ENCODE measurements around the gene MPP2.
"Not testable (repeated sequence)": the region's sequence is repeated elsewhere in the genome, so short reads cannot be mapped to it uniquely, and the experiment has no call there.

MPP2 gene, protein sequence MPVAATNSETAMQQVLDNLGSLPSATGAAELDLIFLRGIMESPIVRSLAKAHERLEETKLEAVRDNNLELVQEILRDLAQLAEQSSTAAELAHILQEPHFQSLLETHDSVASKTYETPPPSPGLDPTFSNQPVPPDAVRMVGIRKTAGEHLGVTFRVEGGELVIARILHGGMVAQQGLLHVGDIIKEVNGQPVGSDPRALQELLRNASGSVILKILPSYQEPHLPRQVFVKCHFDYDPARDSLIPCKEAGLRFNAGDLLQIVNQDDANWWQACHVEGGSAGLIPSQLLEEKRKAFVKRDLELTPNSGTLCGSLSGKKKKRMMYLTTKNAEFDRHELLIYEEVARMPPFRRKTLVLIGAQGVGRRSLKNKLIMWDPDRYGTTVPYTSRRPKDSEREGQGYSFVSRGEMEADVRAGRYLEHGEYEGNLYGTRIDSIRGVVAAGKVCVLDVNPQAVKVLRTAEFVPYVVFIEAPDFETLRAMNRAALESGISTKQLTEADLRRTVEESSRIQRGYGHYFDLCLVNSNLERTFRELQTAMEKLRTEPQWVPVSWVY

DNA sequence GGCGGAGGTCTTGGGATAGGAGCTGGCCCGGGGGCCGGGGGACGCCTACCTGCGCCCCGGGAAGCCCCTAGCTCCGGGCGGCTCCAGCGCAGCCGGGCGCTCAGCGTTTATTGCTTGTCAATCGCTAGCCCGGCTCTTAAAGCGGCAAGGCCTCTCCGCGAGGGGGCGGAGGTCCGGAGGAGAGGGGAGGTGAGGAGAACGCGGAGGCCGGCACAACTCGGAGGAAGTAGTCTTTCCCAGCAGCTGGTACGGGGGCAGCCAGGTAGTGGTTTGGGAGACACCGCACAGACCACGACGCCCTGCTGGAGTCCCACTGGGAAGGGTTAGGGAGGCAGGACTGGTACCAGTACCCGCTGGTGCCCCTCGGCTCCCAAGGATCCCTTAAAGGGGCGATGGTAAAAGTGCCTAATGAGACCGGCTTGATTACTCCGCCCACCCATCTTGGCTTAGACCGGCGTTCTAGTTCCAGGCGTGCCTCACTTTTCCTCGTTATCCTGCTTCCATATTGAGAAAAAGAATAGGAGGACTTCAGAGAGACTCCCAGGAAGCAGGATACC is at the start of gene MPP2:
MPP2 (minus strand) TSS at position 112 of the 557 bp plus-strand sequence. CDS start 3,076 bp downstream, outside the sequence.
- peak; percentile 57 for DNase-seq

DNA sequence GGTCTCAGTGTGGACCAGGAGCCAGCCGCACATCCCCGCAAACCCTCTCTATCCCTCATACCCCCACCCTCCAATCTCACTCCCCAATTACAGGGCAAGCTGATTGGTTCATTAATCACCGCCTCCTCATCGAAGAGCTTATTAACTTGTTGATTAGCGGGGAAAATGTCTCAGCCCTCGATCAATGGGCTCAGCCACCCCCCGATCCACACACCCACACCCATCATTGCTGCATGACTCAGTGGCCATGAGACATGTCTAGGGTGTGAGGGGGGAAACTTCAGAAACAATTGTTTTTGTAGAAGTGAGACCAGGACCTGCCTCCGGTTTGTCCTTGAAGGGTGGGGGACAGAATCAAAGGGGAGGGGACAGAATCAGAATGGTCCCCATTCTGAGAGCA is 48.9 kb upstream of the MPP2 start:
- no peak for DNase-seq

DNA sequence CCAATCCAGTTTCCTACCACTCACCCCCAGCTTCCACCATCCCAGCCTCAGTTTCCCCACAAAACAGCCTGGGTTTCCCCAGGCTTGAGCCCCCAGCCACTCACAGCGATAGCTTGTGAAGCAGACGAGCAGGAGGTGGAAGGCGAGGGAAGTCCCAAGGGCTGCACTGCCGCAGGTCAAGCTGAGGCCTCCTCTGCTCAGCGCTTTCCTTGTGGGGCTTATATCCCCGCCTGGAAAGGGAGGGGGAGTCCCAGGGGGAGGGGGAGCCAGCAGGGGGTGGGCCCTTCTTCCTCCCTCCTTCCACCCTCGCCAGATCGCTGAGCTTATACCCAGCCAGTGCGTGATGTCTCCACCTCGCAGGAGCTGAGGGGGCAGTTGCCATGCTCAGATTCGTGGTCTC is 46.4 kb upstream of the MPP2 start, which contains the start of gene PYY:
PYY (minus strand) TSS at position 195 of the 400 bp plus-strand sequence. CDS start 457 bp downstream, outside the sequence.
- DNase-seq: no peak

DNA sequence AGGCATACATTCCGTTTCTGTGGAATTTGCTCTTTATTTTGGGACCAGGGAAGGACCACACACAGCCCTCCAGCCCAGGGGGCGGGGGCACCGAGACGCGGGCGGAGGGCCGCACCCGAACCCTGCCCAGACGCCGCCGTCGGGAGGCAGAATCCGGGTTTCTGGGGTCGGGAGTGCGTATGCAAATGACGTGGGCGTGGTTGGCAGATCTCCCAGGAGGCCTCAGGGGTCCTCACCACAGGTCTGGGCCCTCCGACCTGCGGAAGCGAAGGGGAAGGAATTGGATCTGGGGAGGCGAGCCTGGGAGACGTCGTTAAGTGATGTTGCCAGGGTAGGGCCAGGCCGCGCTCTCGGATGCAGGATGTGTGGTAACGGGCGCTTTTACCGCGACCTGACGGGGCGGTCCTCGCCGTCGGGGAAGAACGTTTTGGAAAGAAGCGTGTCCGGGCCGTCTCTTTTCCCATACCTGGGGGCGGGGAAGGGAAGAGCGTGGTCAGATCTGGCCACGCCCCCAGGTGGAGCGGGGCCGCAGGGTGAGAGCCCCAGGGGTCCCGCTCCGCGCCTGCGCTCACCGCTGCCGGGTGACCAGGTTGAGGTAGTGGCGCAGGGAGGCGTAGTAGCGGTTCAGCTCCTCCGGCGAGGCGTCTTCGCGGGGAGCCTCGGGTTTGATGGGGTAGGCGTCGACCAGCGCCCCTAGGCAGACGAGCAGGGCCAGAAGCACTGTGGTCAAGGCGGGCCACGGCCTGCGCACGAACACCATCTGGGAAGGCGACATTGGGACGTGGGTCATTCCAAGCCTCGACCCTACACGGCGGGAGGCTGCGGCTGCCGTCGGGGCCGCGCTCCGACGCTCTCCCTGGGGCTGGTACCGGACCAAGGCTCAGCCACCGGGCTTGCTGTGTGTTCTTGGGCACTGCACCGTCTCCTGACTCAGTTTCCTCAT is 45.7 kb upstream of the MPP2 start:
- no peak for DNase-seq

DNA sequence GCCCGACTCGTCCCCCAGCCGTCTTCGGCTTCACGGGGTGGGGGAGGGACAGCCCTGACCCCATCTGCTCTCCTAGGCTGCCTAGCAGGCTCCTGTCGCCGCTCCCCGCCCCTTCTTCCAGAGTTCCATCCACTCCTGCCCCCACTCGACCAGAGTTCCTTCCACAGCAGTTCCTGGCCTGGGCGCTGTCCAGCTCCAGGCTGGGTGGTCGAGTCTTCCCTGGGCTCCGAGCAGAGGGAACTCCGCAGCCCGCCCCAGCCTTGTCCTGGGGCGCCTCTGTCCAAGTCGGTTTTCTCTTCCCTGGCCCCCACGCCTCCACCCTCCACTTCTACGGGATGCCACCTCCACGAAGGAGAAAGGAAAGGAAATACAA is 45.0 kb upstream of the MPP2 start:
- DNase-seq: no peak

DNA sequence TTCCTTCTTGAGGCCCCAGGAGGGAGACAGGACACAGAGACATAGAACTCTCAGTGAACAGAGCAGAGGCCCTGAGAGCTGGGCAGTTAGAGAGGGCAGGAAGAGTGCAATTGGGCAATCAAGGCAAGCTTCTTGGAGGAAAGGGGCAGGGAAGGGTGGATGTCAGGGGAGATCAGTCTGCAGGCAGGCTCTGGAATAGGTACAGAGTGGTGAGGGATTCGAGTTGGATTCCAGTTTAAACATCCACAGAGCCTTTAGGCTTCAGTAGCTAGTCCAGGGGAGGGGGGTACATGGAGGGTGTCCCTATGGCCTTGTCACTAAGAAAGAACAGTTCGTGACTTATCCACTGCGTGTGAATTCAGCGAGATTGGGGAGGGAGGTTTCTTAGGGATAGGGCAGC is 44.4 kb upstream of the MPP2 start:
- no peak for DNase-seq

DNA sequence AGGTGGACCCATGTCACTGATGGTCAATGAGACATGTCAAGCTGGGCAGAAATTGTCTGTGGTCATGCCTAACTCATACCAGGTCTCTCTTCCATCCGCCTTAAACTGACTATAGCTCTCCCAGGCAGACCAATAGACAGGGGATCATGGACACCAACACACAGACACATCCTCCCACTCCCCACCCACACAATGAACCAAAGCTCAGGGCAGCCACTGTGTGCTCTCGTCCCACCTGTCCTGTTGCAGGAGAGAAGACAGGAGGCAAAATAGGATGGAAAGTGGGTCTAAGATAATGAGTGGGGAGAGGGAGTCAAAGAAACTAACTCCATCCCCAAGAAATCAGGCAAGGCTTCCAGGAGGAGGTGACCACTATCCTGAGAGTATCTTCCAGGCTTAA is 43.2 kb upstream of the MPP2 start:
- DNase-seq: no peak

DNA sequence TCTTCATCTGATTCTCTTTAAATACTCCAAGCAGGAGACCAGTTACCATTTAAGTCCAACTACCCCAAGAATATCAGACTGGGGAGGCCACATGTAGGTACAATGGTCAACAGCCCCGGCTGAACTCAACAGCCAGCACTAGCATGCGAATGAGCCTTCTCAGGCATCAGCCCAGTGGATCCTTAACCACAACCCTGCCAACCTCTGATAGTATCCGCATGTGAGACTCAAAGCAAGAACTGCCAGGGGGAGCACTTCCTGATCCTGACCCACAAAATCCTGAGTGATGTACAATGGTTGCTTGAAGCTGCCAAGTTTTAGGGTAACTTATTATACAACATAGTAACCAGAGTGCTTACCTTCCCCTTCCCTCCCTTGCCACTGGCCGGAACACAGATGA is 42.4 kb upstream of the MPP2 start:
- DNase-seq: no peak

DNA sequence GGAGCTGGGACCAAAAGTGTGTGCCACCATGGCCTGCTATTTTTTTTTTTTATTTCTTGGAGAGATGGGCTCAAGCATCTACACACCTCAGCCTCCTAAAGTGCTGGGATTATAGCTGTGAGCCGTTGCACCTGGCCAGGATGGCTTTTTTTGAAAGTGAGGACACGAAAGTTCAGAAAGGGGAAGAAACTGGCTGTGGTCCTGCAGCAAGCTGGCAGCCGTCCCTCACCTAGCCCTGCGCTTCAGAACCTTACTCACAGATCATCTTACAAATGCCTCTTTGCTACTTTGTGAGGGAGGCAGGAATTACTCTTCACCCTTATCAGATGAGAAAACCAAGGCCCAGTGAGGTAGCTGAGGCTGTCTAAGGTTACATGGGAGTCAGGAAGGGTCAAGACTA is 39.4 kb upstream of the MPP2 start:
- no peak for DNase-seq

DNA sequence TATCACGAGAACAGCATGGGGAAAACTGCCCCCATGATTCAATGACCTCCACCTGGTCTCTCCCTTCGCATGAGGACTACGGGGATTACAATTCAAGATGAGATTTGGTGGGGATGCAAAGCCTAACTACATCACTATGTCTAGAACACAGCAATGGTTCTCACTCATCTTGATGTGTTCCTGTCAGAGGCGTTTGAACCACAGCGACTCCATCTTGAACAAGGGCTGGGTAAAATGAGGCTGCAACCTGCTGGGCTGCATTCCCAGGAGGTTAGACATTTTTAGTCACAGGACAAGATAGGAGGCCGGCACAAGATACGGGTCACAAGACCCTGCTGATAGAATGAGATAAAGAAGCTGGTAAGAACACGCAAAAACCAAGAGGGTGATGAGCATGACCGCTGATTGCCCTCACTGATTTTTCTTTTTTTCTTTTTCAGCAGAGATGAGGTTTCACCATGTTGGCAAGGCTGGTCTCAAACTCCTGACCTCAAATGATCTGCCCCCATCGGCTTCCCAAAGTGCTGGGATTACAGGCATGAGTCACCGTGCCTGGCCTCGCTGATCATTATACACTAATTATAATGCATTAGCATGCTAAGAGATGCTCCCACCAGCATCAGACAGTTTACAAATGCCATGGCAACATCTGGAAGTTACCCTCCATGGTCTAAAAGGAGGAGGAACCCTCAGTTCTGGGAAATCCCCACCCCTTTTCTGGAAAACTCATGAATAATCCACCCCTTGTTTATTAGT is 37.9 kb upstream of the MPP2 start:
- no peak for DNase-seq

DNA sequence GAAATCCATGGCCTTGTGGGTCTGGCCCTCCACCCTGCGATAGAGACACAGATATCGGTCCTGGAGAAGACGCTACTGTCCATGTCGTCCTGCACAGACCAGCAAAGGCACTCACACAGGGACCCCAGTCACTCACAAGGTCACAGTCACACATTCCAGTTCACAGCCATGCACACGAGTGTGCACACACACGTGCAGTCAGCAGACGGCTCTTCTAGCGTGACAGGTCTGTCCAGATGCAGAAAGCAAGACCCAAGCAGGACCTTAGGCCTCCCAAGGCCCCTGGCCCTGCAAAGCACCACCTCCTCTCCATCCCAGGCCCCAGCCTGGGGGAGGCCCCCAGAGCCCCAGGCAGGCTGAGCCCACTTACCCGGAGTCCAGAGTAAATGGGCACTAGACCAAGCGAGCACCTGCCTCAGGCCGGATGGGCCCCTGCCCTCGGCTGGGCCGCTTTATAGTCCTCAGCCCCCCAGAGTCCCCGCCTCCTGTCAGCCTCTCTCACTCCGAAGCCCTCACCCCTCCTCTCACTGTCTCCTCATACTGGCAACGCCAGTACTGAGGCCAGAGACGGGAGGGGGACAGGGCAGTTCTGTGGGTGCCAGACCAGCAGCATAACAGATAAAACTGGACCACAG is 34.8 kb upstream of the MPP2 start, which contains the start of gene PPY:
PPY (minus strand) TSS at position 426 of the 635 bp plus-strand sequence. CDS start 822 bp downstream, outside the sequence.
- DNase-seq: no peak

DNA sequence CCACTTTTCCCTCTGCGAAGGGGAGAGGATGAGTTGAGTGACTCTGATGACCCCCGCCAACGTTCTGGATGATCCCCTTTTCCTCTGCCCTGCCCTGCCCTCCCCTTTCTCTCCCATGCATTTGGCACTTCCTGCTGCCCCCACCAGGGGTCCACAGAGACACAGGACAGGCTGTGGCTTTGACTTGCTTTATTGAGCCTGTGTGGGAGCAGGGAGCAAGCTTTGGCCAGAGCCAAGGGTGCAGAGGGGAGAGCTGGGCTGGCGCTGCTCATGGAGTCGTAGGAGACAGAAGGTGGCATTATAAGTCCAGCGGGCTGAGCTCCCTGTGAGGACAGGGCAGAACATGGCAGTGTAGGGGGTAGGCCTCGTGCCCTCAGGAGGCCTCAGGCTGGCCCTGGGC is 33.3 kb upstream of the MPP2 start:
- DNase-seq: peak; percentile 43

DNA sequence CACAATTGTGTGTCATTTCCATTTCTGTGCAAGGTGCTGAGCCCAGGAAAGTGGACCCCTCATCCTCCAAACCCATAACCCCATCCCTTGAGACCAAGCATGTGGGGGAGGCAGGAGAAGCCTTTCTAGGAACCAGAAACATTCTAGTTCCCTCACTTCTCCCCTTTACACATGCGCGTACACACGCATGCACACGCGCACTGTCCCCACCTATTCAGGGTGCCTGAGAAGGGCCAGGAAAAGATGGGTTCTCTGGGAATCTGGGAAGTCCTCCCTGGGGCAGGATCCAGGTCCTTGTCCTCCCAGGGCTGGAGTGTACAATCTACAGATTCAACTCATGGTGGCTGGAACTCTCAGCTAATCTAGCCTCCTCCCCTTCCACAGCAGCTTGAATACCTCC is 32.5 kb upstream of the MPP2 start:
- DNase-seq: no peak

DNA sequence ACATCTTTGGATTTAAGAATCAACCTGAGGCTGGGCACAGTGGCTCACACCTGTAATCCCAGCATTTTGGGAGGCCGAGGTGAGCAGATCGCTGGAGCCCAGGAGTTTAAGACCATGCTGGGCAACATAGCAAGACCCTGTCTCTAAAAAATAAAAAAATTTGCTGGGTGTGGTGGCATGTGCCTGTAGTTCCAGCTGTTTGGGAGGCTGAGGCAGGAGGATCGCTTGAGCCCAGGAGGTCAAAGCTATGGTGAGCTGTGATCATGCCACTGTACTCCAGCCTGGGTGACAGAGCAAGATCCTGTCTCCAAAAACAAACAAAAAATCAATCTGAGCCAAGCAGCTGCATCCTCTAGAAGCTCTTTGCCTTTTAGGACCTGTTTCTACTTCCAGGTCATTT is 32.1 kb upstream of the MPP2 start:
- not testable (repeated sequence) for DNase-seq

DNA sequence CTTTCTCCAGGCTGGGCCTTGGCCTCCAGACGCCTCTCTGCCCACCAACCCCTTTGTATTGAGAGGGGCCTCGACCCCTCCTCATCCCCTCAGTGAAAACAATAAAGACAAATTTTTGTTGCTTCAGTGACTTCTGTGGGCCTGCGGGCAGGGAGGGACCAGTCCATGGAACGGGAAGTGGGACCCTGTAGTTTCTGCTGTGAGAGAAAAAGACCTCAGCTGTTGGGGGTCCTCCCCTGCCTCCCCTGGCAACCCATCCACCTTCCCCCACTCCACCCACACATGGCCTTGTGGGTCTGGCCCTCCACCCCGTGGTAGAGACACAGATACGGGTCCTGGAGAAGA is 31.5 kb upstream of the MPP2 start:
- DNase-seq: no peak

DNA sequence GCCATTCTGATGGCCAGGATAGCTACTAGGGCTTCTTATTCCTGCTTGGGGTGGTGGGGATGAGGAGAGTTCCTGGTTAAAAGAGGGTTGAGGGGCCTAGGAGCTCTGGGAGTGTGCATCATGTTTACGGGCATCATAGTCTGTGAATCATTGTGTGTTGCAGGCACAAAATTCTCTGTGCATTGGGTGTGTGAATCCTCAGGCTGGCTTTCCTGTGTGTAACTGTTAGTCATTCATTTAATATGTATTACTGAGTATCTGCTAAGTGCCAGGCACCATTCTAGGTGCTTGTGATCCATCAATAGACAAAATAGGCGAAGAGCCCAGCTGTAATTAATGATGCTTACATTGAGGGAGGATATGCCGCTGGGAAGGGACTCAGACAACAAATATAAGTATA is 29.1 kb upstream of the MPP2 start:
- no peak for DNase-seq

DNA sequence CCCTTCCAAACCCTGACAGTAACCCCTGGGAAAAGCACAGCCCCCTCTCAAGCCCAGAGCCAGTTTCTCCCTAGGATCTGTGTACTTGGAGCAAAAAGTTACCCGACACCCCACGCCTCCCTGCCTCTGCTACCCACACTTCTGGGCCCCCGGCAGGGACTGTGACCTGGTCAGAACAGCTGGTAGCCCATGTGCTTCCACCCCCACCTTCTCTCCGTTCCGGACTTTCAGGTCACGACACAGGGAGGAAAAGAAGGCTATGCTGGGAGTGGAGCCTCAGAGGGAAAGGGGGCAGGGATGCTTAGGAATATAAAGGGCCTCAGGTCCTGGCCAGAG is 28.6 kb upstream of the MPP2 start:
- DNase-seq: no peak

DNA sequence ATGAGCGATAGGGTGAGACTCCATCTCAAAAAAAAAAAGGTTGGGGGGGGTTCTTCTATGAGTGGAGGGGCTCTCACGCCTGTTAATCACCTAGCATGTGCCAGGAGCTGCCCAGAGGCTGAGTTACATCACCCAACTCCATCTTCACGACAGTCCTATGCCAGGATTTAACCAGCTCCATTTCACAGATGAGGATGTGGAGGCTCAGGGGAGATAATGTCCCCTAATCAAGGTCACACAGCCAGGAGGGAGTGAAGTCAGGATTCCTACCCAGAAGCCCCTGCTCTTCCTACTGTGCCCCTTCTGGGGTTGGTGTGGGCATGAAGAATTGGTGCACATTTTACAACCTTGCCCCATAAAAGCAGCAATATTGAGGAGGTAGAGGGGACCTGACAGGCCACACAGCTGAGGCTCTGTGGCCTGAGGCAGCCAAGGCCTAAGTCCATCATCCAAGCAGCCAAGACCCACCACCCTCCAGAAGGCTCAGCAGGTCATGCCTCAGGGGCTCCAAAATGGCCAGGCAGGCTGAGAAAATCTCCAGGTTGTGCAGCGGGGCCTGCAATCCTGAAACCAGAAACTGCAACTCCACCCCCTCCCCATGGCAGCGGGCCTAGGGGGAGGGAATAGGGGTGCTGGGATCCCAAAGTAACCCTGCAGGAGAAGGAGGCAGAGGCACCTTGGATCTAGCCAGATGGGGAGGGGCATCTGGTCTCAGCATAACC is 28.0 kb upstream of the MPP2 start:
- DNase-seq: no peak

DNA sequence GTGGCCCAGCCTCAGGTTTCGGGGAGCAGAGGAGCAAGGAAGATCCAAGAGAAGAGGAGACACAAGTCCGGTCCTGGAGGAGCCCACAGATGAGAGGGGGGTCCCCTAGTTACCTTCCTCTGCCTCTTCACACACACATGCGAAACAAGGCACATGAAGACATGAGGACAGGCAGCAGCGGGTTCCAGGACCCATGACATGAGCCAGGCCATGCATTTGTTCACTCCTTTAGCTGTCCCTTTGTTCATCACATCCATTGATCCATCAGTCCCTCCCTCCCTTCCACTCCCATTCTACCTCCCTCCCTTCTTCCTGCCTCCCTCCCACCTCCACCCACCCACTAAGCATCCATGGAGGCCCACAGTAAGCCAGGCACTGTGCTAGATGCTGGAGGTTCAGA is 25.6 kb upstream of the MPP2 start:
- DNase-seq: no peak

DNA sequence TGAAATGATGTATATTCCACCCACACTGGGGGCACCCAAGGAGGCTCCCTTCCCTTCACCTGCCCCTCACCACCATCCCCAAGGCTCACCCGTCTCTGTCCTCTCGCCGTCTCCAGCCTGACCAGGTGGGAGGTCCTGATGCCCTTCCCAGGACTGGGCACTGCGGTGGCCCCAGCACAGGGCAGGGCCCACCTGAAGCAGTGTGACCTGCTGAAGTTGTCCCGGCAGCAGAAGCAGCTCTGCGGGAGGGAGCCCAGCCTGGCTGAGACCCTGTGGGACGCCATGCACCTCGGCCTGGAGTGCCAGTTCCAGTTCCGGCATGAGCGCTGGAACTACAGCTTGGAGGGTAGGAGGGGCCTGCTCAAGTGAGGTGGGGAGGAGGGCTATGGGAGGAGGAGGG is 25.0 kb upstream of the MPP2 start:
- DNase-seq: no peak

DNA sequence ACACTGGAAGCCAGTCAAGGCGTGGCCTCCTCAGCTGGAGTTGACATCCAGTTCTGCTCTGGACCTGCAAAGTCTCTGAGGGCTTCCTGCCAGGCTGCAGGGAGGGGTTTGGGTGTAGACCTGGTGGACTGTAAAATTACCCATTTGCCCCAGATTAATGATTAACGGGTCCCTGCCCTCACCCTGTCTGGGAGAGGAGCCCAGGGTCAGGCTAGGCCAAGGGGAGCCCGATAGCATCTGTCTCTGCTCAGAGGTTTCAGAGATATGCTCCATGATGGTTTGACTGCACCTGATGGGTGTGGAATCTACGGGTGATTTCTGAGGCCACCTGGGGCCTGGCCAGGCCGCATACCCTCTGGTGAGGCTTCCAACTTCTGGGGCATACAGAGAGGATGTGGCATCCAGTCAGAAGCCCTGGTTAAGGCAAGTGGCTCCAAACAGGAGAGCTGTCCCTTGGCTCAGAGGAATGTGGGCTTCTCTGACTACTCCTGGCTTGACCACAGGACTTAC is 23.8 kb upstream of the MPP2 start:
- DNase-seq: no peak

All from COR-L47 (cell line).